Activated naive CD4-positive, alpha-beta T cell treated with anti-CD3 and anti-CD28 coated beads, Interleukin-2, amount 50 U/mL, for 72 hours (primary cell): ENCODE results near the gene THTPA. TPM values are rescaled to one million over a fixed set of nuclear protein-coding genes. Genes with fewer than 3 reads are reported as not detected.

ENCODE experiments used
- ATAC-seq, 2 donors: fragments of 150-1000 bp; cut with Tn5 transposase; 2 replicates each; pipeline ENCODE4 v1.10.0; 2021; ENCODE audit warnings: mild to moderate bottlenecking in 2 of 2, moderate library complexity in 2 of 2
- DNase-seq, 2 donors: peaks; one replicate each; pipeline ENCODE4 v3.0.0; 2021 to 2022; ENCODE audit warnings: low spot score in 2 of 2
- H3K27ac Mint-ChIP-seq, 2 donors: one replicate each; pipeline ENCODE4 v1.8.0; 2022; ENCODE audit warnings: mild to moderate bottlenecking in 2 of 2, mixed read lengths in 2 of 2
- H3K36me3 Mint-ChIP-seq, 2 donors: one replicate each; pipeline ENCODE4 v1.8.0; 2022; ENCODE audit warnings: mixed read lengths in 2 of 2
- H3K9me3 Mint-ChIP-seq, 2 donors: one replicate each; pipeline ENCODE4 v1.8.0; 2022; ENCODE audit warnings: mixed read lengths in 2 of 2
- total RNA-seq, 2 donors: library from RNA; stranded (reverse); gene quantifications; one replicate each; pipeline ENCODE4 v1.2.3, GENCODE V29; 2022

THTPA gene
- total RNA-seq, result 1 to 10 TPM; 5.9 to 6.5 TPM

GRCh38 chr14:23555882-23556699, at the start of gene THTPA:
TSS of gene THTPA (plus strand) at chr14:23556271. CDS start at chr14:23556758, 487 bp downstream.
- no peaks in the 10 kb centered on the region for H3K9me3 Mint-ChIP-seq
- peaks cover 0 to 20% of the 10 kb centered on the region in 2 donors for H3K36me3 Mint-ChIP-seq
- peak; percentile 78 to 89 for ATAC-seq
- peak within 1 kb of the TSS; percentile 97 to 99 for H3K27ac Mint-ChIP-seq
- peak; percentile 86 to 90 for DNase-seq

- H3K36me3 Mint-ChIP-seq, result no peaks in the 10 kb centered on the region
- no peaks in the 10 kb centered on the region for H3K9me3 Mint-ChIP-seq
- H3K27ac Mint-ChIP-seq, result peak overlapping the region; percentile 20 to 85
- peak in 1 of 2 donors; percentile 18 for ATAC-seq
- DNase-seq, result no peak
Measured at GRCh38 chr14:23512156-23512555, 43.9 kb upstream of the THTPA start.

- H3K27ac Mint-ChIP-seq, result peak overlapping the region in 1 of 2 donors; percentile 83
- DNase-seq (no peak), ATAC-seq (no peak)
- no peaks in the 10 kb centered on the region for H3K36me3 Mint-ChIP-seq
- H3K9me3 Mint-ChIP-seq, result no peaks in the 10 kb centered on the region
Measured at GRCh38 chr14:23513005-23513817, 42.9 kb upstream of the THTPA start.

- Mint-ChIP-seq H3K36me3 (no peaks in the 10 kb centered on the region), H3K27ac (peak overlapping the region in 1 of 2 donors; percentile 83), H3K9me3 (no peaks in the 10 kb centered on the region)
- no peak for ATAC-seq
- DNase-seq, result no peak
Measured at GRCh38 chr14:23513818-23514643, 42.0 kb upstream of the THTPA start.

GRCh38 chr14:23514644-23514957, 41.5 kb upstream of the THTPA start:
- no peaks in the 10 kb centered on the region for H3K9me3 Mint-ChIP-seq
- no peaks in the 10 kb centered on the region for H3K36me3 Mint-ChIP-seq
- ATAC-seq (no peak), DNase-seq (no peak)
- H3K27ac Mint-ChIP-seq, result no peak overlapping the region

GRCh38 chr14:23517650-23518326, 38.3 kb upstream of the THTPA start:
- no peak for DNase-seq
- ATAC-seq, result no peak
- H3K9me3 Mint-ChIP-seq, result no peaks in the 10 kb centered on the region
- no peak overlapping the region for H3K27ac Mint-ChIP-seq
- H3K36me3 Mint-ChIP-seq, result no peaks in the 10 kb centered on the region

GRCh38 chr14:23518709-23519108, 37.4 kb upstream of the THTPA start:
- Mint-ChIP-seq H3K36me3 (no peaks in the 10 kb centered on the region), H3K27ac (no peak overlapping the region)
- no peak for DNase-seq

GRCh38 chr14:23520899-23521533, 35.1 kb upstream of the THTPA start:
- no peak for ATAC-seq
- Mint-ChIP-seq H3K27ac (peak overlapping the region in 1 of 2 donors; percentile 70), H3K36me3 (no peaks in the 10 kb centered on the region), H3K9me3 (no peaks in the 10 kb centered on the region)
- no peak for DNase-seq

More at GRCh38 chr14:23518709-23519108, 37.4 kb upstream of the THTPA start:
- no peak for ATAC-seq
- H3K9me3 Mint-ChIP-seq, result no peaks in the 10 kb centered on the region

GRCh38 chr14:23521785-23522640, 34.1 kb upstream of the THTPA start:
- DNase-seq (no peak), ATAC-seq (no peak)
- H3K9me3 Mint-ChIP-seq, result no peaks in the 10 kb centered on the region
- H3K27ac Mint-ChIP-seq, result no peak overlapping the region
- H3K36me3 Mint-ChIP-seq, result no peaks in the 10 kb centered on the region

GRCh38 chr14:23522643-23523198, 33.4 kb upstream of the THTPA start:
- ATAC-seq (no peak), DNase-seq (no peak)
- Mint-ChIP-seq H3K27ac (no peak overlapping the region), H3K9me3 (no peaks in the 10 kb centered on the region), H3K36me3 (no peaks in the 10 kb centered on the region)

GRCh38 chr14:23523229-23524016, 32.6 kb upstream of the THTPA start:
- no peak for ATAC-seq
- DNase-seq, result no peak
- no peaks in the 10 kb centered on the region for H3K9me3 Mint-ChIP-seq

GRCh38 chr14:23524954-23525353, 31.1 kb upstream of the THTPA start:
- peak overlapping the region in 1 of 2 donors; percentile 58 for H3K27ac Mint-ChIP-seq
- ATAC-seq (no peak), DNase-seq (no peak)
- H3K9me3 Mint-ChIP-seq, result no peaks in the 10 kb centered on the region
- H3K36me3 Mint-ChIP-seq, result no peaks in the 10 kb centered on the region

More at GRCh38 chr14:23523229-23524016, 32.6 kb upstream of the THTPA start:
- H3K27ac Mint-ChIP-seq, result no peak overlapping the region
- H3K36me3 Mint-ChIP-seq, result no peaks in the 10 kb centered on the region

- Mint-ChIP-seq H3K36me3 (no peaks in the 10 kb centered on the region), H3K27ac (no peak overlapping the region), H3K9me3 (no peaks in the 10 kb centered on the region)
- ATAC-seq, result no peak
- no peak for DNase-seq
Measured at GRCh38 chr14:23525611-23526010, 30.5 kb upstream of the THTPA start.

GRCh38 chr14:23528555-23528954, 27.5 kb upstream of the THTPA start:
- ATAC-seq, result no peak
- Mint-ChIP-seq H3K27ac (peak overlapping the region; percentile 21 to 87), H3K36me3 (no peaks in the 10 kb centered on the region), H3K9me3 (no peaks in the 10 kb centered on the region)
- DNase-seq, result no peak
